ENCODE measurements around the gene SCAMP1.

GRCh38 chr5:78515670-78516069 lies 155.3 kb downstream of the SCAMP1 start:
- no peak for TF ChIP-seq ZKSCAN1 (IDR thresholded peaks at IDR 0.05; ENCODE audit: low read length)
- no peak for TF ChIP-seq RAD51 (IDR thresholded peaks at IDR 0.05; ENCODE audit: borderline replicate concordance)
- no peak for TF ChIP-seq EHMT2 (IDR thresholded peaks at IDR 0.05; ENCODE audit: borderline replicate concordance, low read depth, low read length)
- no peak for TF ChIP-seq POLR2A (IDR thresholded peaks at IDR 0.05; ENCODE audit: insufficient read depth in 1 of 2, low read depth in 2 of 2, low read length in 2 of 2)
- no peak for TF ChIP-seq FOXK2 (IDR thresholded peaks at IDR 0.05)
- no peak for TF ChIP-seq EZH2 (conservative IDR thresholded peaks at IDR 0.05; ENCODE audit: low read depth, low read length)
- TF ChIP-seq ADNP (CRISPR knock-in tag; IDR thresholded peaks at IDR 0.05): no peak
- TF ChIP-seq SATB2 (CRISPR knock-in tag; IDR thresholded peaks at IDR 0.05): no peak
- no peak for TF ChIP-seq ZNF644 (CRISPR knock-in tag; IDR thresholded peaks at IDR 0.05; ENCODE audit: low read depth)
- no peak for TF ChIP-seq USF2 (IDR thresholded peaks at IDR 0.05; ENCODE audit: low read depth, low read length)
- no peak for TF ChIP-seq USF2 (CRISPR knock-in tag; IDR thresholded peaks at IDR 0.05; ENCODE audit: borderline replicate concordance)
- no peak for TF ChIP-seq YY1 (IDR thresholded peaks at IDR 0.05; ENCODE audit: insufficient read depth, insufficient replicate concordance, low read depth, low read length)

All from HepG2 (cell line).